Suppressor macrophage (primary cell): ENCODE measurements around the gene EVI5L.

Source experiments
- DNase-seq, 4 experiments: peaks; one replicate each; pipeline ENCODE4 v3.0.0-alpha.2; 2020 to 2022

Gene EVI5L

DNA sequence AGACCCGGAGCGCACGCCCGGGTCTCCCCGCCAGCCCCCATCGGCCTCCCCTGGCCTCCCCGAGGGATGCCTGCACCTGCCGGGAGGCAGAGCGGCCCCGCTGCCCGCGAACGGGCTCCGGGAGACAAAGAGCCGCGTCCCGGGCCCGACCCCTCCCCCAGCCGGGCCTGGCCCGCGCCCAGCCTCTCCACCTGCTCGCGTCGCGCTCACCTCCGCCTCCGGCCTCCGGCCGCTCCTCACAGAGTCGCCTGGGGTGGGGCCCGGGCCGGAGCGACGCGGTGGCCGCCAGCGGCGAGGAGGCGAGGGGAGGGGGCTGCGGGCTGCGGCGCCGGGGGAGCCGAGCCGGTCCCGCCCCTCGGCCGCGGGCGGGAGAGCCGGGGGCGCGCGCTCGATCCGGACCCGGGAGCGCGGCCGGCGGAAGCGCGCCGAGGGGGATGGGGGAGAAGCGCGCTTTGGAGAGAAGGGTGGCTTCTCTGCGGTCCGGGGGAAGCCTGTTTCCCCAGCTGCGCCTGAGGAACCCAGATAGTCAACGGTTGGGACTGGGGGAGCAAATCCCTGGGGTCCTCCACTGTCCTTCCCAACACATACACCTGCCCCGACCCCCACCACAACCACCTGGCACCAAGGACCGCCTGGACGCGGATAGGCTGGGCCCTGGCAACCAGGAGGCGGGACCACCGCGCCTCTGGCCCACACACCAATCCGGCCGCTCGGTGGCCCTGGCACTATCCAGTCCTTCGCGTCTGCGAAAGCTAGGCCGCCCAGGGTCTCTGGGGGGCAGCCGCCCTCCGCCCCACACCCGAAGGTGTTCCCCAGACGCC, 44.3 kb downstream of the EVI5L start, which contains the start of gene PRR36:
TSS of gene PRR36 (minus strand) at position 315 of the 821 bp plus-strand sequence. CDS start 701 bp downstream, outside the sequence.
- no peak for DNase-seq

DNA sequence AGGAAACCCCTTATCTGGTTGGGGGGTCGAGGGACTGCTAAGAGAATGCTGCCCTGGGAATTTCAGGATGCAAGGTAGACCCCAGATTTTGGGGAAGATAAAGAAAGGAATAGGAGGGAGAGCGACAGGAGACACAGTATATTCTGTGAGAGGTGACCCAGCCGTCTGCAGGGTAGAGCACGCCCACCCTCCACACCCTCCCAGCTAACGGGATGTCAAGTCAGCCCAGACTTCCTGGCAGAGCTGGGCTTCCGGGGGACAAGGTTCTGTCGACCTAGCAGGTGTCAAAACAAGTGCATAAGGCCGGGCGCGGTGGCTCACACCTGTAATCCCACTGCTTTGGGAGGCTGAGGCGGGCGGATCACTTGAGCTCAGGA, 44.9 kb downstream of the EVI5L start:
- no peak for DNase-seq

DNA sequence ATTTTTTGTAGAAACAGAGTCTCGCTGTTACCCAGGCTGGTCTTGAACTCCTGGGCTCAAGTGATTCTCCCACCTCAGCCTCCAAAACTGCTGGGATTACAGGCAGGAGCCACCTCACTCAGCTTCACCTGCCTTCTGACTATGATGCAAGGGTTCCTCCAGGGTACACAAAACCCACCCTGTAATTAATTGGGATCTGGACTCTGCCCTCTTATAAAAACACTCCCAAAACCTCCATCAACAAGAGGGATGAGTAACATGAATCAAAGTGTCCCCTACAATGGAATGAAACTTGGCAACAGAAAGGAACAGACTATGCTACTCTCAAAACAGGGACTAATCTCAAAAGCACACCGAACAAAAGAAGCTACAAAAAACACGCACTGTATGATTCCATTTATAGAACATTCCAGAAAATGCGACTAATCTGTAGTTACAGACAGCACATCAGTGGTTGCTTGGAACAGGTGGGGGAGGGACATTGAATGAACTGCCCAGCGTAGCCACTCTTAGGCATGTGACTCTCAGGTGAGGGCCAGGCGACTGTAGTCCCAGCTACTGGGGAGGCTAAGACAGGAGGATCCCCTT, 47.3 kb downstream of the EVI5L start:
- DNase-seq: no peak

DNA sequence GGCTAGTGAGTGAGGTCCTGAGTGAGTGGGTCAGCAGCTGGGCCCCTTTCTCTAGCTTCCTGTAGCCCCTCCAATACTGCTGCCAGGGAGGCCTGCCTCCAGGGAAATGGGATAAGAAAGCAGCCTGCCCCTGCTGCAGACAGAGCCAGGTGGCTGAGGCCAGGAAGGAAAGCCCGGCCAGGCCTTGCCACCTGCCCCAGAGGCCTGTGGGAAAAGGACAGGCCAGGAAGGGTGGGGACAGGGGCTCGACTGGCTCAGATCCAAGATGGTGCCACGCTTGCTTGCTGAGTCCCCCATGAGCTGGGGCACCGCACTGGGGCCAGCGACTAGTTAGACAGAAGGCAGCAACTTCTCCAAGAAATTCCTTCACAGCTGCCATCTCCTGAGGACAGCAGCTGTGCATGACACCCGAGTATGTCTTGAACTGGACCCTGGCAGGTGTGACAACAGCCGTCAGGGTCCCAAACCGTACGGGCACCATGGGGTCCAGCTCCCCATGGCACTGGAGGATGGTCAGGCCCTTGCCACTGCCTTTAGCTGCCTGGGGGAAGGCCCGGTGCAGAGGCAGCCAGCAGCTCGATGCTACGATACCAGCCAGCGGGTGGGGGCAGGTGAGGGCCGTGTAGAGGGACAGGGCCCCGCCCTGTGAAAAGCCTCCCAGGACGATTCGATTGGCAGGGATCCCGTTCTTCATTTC, 49.2 kb downstream of the EVI5L start:
- no peak for DNase-seq

DNA sequence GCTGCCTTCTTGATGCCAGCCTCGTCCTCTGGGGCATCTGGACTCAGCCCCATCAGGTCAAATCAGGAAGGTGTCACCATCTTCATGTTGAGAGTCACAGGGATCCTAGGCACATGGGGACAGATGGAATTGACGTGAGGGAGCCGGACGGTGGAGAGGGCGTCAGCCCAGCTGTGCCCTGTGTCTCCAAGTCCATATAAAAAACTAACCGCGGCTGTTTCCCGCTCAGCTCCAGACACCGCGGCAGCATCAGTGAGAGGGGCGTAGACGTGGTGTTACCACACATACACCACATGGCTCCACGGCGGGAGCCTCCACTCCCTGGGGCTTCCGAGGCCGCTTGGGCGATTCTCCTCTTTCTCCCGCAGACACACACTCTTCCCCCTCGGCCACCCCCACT, 49.8 kb downstream of the EVI5L start:
- DNase-seq: no peak

DNA sequence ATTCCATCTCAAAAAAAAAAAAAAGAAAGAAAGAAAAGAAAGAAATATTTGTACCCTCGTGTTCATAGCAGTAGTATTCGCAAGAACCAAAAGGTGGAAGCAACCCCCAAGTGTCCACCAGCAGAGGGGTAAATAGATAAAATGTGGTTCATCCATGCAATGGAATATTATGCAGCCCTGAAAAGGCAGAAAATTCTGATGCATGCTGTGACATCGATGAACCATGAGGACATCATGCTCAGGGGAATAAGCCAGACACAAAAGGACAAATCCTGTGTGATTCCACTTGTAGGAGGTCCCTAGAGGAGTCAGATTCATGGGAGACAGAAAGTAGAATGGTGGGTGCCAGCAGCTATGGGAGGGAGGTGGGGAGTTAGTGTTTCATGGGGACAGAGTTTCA, 51.9 kb downstream of the EVI5L start:
- DNase-seq: no peak

DNA sequence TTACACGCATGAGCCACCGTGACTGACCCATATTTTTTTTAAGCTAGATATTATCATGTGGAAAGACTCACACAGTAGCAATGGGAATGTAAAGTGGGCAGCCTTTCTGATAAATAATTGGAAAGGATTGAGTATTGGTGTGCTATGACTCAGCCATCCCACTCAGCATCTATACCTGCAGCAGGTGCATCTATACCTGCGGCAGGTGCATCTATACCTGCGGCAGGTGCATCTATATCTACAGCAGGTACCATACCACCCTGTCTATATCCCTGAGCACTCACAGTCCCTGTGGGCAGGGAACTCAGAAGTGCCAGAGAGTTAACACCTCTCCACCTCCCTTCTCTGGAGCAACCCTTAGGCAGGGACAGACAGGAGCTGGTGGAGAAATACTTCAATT, 53.1 kb downstream of the EVI5L start:
- DNase-seq: no peak

DNA sequence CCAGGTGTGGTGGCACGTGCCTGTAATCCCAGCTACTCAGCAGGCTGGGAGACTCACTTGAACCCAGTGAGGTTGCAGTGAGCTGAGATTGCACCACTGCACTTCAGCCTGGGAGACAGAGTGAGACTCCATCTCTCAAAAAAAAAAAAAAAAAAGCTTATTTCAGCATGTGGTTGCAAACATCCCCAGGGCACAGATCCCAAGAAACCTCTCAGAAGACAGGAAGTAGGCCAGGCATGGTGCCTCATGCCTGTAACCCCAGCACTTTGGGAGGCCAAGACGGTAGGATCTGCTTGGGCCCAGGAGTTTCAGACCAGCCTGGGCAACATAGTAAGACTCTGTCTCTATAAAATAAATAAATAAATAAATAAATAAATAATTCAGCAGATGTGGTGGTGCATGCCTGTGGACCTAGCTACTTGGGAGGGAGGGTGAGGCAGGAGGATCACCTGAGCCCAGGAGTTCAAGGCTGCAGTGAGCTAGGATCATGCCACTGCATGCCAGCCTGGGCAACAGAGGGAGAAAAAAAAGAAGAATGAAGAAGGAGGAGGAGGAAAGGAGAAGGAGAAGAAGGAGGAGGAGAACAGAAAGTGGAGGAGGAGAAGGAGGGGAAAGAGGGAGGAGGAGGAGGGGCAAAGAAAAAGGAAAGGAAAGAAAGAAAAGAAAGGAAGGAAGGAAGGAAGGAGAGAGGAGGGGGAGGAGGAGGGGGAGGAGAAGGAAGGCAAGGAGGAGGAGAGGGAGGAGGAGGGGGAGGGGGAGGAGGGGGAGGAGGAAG, 54.0 kb downstream of the EVI5L start:
- DNase-seq: peak in 2 of 4 experiments; percentile 31 to 35

DNA sequence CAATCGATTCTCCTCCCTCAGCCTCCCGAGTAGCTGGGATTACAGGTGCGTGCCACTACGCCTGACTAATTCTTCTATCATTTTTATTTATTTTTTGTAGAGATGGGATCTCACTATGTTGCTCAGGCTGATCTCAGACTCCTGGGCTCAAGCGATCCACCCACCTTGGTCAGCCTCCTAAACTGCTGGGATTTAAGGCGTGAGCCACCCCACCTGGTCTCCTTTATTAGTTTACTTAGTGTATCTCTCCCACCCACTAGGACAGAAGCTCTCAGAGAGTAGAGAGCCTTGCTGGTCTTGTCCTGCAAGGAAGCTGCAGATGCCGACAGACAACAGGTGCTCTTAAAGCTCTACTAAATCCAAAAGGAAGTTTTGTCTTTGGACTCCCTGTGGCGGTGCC, 55.8 kb downstream of the EVI5L start:
- no peak for DNase-seq

DNA sequence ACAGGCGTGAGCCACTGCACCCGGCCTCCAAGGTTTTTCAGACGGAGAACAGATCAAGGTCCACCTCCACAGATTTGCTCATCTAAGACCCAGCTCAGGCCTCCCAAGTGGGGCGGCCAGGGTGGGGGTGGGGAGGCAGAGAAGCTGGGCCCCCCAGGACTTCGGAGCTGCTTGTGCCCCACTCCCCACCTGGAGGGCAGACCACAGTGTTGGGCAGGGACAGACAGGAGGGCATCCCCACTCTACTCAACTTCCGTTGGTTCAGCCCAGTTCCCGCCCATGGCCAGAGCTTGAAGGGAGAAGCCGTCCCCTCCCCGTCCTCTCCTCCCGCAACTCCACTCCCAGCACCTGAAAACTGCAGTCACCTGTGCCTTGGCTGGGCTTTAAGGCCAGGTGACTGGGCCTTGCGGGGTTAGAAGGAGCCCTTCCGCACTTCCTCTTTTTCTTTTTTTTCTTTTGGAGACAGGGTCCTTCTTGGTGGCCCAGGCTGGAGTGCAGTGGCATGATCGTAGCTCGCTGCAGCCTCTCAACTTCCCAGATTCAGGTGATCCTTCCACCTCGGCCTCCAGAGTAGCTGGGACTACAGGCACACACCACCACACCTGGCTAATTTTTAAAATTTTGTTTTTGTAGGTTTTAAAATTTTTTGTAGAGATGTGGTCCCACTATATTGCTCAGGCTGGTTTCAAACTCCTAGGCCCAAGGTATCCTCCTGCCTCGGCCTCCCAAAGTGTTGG, 57.6 kb downstream of the EVI5L start:
- DNase-seq: no peak

DNA sequence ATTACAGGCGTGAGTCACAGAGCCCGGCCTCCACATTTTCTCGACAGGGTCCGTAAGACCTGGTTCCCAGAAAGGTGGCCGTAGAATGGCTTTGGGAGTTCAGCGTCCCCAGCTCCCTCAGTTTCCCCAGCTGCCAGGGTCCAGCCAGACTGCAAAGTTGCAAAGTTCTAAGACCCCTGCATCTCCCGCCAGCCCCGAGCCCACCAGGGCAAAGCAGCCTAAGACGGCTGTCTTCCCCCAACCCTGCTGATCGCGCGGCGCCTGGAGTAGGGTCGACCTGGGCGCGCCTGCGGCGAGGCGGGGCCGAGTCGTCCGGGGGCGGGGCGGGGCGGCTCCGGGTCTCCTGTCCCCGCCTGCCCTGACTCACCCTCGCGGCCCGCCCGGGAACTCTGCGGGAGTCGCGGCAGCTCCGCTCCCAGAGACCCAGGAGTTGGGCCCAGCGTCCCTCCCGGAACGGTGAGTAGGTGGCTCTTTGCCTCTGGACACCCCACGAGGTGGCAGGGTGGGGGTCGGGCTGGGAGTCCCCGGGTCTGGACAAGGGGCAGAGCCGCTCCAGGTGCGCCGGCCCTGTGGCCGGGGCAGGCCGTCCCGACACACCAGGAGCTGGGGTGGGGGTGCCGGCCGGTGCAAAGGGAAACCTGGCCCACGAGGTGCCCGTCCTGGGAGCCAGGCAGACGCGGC, 58.3 kb downstream of the EVI5L start, which contains the start of gene LRRC8E:
TSS of gene LRRC8E (plus strand) at position 366 of the 681 bp plus-strand sequence. CDS start 7,094 bp downstream, outside the sequence.
- DNase-seq: peak; percentile 26 to 69 (median 37)

DNA sequence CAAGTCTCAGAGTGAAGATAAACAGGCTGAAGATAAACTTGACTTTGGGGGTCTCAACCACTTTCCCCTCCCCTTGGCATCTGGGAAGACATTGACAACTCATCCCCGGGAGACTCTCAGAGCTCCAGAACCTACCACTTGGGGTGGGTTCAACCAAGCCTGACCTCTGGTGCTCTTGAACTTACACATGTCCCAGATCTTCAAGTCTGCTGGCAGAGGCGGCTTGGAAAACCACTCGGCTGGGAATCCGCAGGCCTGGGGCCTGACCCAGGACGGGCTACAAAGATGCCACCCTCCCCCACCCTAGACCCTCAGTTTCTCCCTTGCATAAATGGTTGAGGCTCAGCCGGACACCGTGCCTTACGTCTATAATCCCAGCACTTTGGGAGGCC, 58.8 kb downstream of the EVI5L start:
- DNase-seq: no peak

DNA sequence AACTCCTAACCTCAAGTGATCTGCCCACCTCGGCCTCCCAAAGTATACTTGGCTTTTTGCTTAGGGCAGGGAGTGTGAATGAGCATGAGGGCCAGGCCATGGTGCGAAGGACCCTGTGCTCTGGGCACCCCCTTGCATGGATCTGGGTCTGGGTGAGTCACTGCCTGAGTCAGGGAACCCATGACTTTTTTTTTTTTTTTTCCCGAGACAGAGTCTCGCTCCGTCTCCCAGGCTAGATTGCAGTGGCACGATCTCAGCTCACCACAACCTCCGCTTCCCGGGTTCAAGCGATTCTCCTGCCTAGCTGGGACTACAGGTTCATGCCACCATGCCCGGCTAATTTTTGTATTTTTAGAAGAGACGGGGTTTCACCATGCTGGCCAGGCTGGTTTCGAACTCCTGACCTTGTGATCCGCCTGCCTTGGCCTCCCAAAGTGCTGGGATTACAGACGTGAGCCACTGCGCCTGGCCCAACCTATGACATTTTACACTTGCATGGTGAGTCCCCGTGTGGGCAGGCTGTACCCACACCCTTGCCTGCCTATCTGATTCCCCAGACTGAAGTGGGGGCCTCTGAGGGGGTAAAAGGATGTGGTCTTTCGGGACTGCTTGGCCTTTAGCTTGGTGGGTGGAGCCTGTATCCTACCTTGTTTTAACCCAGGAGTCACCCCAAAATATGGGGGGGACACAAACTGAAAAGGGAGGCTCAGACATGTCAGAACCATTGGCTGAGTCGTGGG, 63.5 kb downstream of the EVI5L start:
- DNase-seq: peak in 2 of 4 experiments; percentile 20 to 34

DNA sequence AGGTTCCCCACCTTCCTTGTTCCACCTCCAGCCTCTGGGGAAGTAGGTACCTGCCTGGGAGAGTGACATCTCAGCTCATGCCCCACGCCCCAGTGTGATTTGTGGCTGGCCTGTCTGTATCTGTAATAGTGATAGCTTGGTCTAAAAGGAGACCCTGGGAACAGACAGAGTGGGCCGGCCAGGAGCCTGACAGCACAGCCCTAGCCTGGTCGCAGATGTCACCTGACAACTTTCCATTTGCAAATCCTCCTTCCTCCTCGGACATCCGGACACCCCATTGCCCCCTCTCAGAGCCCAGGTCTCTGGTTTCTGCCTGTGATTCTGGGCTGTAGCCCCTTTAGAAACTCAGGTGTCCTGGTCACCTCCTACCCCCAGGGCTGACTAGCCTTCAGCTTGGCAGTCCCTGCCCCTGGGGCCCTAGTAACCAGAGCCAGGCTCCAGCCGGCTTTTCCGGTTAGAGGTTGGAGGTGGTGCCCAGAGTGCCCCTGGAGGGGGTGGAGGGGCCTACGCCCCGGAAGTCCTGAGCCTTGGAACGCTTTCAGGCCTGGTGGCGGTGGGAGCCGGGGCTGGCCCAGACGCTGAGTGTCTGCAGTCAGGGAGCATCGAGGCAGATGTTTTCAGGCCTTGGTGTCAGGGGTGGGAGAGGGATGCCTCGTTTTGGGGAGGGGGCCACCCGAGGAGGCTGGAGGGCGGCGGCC, 64.7 kb downstream of the EVI5L start:
- no peak for DNase-seq

DNA sequence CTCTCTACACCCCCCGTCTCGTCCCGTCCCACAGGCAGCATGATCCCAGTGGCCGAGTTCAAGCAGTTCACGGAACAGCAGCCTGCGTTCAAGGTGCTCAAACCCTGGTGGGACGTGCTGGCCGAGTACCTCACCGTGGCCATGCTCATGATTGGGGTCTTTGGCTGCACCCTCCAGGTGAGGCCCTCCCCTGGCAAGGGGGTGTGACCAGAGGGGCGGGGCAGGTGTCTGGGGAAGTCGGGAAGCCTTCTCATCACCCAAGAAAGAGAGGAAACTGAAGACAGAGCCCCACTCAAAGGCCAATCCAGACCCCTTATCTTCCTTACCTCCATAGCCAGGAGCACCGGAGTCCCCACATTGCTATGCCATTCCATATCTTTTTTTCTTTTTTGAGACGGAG, 65.5 kb downstream of the EVI5L start:
- DNase-seq: no peak

DNA sequence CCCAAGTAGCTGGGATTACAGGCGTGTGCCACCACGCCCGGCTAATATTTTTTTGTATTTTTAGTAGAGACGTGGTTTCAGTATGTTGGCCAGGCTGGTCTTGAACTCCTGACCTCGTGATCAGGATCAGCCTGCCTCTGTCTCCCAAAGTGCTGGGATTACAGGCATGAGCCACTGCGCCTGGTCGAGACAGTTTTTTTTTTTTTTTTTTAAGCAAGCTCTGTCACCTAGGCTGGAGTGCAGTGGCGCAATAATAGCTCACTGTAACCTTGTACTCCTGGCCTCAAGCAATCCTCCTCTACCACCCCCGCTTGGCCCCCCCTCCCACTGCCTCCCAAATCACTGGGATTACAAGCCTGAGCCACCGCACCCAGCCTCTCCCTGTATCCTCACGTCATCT, 67.3 kb downstream of the EVI5L start:
- no peak for DNase-seq

DNA sequence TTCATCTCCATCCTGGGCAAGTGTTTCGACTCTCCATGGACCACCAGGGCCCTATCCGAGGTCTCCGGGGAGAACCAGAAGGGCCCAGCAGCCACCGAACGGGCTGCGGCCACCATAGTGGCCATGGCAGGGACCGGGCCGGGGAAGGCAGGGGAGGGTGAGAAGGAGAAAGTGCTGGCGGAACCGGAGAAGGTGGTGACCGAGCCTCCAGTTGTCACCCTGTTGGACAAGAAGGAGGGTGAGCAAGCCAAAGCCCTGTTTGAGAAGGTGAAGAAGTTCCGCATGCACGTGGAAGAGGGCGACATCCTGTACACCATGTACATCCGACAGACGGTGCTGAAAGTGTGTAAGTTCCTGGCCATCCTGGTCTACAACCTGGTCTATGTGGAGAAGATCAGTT, 68.9 kb downstream of the EVI5L start:
- no peak for DNase-seq

DNA sequence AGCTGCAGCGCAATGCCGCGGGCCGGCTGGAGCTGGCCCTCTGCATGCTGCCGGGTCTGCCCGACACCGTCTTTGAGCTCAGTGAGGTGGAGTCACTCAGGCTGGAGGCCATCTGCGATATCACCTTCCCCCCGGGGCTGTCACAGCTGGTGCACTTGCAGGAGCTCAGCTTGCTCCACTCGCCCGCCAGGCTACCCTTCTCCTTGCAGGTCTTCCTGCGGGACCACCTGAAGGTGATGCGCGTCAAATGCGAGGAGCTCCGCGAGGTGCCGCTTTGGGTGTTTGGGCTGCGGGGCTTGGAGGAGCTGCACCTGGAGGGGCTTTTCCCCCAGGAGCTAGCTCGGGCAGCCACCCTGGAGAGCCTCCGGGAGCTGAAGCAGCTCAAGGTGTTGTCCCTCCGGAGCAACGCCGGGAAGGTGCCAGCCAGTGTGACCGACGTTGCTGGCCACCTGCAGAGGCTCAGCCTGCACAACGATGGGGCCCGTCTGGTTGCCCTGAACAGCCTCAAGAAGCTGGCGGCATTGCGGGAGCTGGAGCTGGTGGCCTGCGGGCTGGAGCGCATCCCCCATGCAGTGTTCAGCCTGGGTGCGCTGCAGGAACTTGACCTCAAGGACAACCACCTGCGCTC, 69.8 kb downstream of the EVI5L start:
- DNase-seq: no peak

DNA sequence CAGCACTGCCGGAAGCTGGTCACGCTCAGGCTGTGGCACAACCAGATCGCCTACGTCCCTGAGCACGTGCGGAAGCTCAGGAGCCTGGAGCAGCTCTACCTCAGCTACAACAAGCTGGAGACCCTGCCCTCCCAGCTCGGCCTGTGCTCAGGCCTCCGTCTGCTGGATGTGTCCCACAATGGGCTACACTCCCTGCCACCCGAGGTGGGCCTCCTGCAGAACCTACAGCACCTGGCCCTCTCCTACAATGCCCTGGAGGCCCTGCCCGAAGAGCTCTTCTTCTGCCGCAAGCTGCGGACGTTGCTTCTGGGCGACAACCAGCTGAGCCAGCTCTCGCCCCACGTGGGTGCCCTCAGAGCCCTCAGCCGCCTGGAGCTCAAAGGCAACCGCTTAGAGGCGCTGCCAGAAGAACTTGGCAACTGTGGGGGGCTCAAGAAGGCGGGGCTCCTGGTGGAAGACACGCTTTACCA, 70.4 kb downstream of the EVI5L start:
- no peak for DNase-seq
